RCC 7860 (cell line): ENCODE measurements around the gene CSRP1.
"Not testable (repeated sequence)": the region's sequence is repeated elsewhere in the genome, so short reads cannot be mapped to it uniquely, and the experiment has no call there.

Experiments
- DNase-seq: peaks from one replicate; pipeline ENCODE4 v3.0.0-alpha.2; 2015; ENCODE audit warnings: low spot score
- FAIRE-seq: peaks from 2 replicates; lab custom pipeline; 2012; peaks lifted over from hg19 to GRCh38; lab: Jason Lieb, UNC

Gene CSRP1

DNA sequence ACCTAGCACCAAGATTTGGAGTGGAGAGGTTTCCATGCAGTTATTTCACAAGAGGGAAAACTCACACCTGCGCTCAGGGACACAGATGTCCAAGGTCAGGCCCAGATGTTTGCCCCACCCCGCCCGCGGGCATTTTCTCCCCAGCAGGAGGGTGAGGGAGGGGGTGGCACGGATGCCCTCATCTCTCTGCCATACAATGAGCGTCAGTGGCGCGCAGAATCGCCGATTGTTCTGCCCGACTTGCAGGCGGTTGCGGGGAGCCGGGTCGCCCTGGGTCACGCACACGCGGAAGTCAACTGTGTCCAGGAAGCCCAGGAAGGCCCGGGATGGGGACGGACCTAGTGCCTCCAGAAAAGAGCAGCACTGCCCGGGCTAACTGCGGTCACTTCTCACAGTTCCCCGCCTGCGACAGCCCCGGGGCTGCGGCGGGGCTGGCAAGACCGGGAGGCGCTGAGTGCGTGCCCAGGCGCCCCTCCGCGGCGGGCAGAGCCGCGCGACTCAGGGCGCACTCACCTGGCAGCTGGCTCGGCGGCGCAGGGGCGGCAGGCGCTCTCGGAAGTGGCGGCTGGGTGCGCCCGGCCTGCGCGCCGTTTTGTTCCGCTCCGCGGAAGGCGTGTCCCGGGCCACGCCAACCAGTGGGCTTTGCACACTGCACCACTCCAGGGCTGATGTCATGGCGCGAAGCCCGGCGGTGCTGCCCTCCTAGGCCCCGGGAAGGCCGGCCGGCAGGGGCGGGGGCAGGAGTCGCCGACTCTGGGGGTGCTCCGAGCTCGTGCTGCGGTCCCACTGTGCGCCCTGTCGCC is at the start of gene CSRP1:
Gene CSRP1 (minus strand): TSS at position 567 of the 803 bp plus-strand sequence. CDS start 10,820 bp downstream, outside the sequence.
- FAIRE-seq: no peak
- peak; percentile 63 for DNase-seq

GRCh38 chr1:201555593-201555945 is 48.6 kb upstream of the CSRP1 start:
- no peak for FAIRE-seq
- DNase-seq: no peak

- no peak for FAIRE-seq
- no peak for DNase-seq
Observed at GRCh38 chr1:201554789-201555592, 48.1 kb upstream of the CSRP1 start.

DNA sequence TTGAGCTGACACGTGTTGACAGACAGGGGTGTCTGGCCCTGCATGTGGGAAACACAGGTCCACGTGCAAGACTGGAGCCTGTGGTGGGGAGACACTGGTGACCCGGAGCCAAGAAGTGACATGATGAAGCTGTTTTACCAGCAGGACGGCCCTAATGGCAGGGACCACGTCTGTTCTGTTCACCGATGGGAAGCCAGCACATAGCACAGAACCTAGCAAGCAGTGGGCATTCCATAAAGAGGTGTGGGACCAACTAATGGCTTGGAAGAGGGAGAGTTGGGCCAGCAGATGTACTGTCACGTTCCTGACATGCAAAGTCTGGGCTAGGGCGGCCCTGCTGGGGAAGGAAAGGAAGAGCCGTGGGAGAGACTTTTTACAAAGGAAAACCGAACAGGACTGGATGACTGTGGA is 47.3 kb upstream of the CSRP1 start:
- FAIRE-seq (no peak), DNase-seq (no peak)

DNA sequence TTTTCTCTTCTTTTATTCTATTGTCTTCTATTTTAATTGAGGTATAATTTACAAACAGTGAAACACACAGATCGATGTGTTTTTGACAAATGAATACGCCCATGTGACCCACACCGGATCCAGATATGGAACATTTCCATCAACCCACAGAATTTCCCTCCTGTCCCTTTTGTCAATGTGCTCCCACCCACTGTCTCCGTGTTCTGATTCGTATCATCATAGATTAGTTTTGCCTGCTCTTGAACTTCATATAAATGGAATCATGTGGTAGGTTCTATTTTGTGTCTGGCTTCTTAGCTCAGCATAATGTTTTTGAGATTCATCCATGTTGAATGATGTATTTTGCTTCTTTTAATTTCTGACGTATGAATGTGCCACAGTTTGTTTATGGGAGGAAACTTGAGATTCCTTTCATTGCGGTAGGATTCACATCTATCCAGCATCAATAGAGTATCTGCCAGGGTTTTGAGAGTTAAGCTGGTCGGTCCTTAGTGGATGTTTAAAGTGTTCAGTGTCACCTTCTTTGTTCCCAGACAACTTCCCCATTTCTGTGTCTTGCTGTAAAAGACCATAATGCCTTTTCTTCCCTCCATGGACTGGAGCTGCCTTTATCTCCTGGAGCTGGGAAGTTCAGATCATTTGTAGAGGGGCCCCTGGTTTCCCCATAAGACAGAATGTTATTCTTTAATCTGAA is 46.7 kb upstream of the CSRP1 start:
- FAIRE-seq (no peak), DNase-seq (no peak)

GRCh38 chr1:201552941-201553351 is 46.0 kb upstream of the CSRP1 start:
- FAIRE-seq (peak; percentile 95), DNase-seq (peak; percentile 88)

DNA sequence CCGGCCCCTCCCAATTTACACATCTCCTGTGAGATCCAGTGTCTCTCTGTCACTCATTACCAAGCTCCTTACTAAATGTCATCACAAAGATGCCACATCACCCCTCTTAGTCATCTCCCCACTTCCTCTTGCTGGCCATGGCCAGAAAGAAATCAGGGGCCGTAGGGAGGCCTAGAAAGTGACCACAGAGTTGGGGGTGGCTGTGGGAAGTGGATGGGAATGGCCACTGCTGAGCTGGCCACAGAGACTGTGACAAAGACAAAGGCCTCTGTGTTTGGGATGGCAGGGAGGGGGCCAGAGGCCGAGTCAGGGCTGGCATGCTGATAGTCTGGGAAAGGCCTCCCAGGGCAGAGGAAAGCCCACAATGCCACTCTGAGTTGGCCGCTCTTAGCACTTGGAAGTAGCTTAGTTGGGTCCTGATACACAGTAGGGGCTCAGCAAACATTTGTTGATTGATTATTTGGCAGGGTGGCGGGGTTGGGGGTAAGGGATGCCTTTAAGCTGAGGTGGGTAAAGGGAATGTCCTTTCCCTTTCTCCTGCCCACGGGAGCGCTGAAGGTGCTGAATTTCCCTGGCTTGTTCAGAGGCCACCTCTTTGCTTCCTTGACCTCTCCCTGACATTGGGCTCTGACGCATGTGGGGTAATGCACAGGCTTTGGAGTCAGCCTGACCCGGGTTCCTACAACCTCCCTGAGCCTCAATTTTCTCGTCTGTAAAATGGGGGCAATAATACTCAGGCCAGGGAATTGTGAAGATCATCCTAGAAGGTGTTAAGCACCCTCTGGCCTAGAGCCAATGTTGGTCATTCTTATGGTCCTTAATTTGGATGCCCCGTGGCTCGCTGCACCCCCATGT is 45.2 kb upstream of the CSRP1 start:
- peak; percentile 98 for FAIRE-seq
- DNase-seq: peak; percentile 99

DNA sequence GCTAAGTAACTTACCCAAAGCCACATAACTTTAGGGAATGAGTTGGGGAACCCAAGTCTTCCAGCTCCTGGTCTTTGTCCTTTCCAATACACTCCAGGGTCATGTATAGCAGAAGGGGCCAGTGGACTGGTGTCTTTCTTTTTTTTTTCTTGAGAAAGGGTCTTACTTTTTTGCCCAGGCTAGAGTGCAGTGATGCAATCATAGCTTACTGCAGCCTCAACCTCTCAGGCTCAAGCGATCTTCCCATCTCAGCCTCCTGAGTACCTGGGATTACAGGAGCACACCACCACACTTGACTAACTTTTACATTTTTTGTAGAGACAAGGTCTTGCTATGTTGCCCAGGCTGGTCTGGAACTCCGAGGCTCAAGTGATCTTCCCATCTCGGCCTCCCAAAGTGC is 44.2 kb upstream of the CSRP1 start:
- no peak for FAIRE-seq
- peak; percentile 20 for DNase-seq

- FAIRE-seq, DNase-seq: not testable (repeated sequence)
Observed at GRCh38 chr1:201549522-201549921, 42.6 kb upstream of the CSRP1 start.

DNA sequence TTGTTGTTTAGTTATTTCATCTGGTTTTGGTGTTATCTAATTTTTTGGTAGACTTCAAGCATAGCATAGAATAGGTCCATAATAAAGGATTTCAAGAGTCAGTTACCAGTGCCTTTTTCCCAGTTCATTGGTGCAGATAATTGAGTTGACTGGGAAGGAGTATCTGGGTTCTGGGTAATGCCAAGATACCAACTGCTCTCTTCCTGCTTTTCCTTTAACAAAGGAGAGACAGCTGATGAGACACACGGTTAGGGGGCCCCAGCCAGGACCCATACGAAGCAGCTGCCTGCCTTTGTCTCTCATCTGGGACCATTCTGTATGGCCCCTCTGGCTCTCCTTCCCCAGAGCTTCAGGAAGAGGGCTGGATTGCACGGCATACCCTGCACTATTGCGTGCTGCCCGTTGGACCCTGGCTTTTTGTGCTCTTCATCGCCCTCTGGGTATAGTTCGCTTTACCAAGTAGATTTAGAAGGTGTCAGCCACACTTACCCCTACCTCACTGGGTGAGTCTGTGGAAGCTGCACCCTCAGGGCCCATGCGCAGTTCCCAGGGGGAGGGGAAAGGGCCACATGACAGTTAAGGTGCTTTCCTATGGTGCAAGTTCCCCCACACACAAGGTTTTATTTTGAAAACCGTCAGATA is 39.0 kb upstream of the CSRP1 start:
- FAIRE-seq (peak; percentile 73), DNase-seq (peak; percentile 18)

DNA sequence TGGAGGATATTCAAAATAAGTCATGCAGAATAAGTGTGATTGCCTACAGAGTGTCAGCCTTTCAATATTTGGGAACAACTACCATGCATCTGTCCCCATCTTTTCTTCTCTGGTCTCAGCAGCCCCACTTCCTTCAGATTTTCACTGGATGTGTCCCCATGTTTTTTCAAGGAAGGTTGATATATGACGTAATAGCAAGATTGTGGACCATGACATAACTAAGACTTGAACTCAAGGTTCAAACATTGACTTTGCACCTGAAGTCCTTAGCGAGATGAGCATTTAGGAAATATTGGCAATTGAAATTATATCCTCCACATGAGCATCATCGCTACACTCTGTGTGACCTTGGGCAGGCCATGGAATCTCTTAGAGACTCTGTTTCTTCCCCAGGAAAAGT is 37.8 kb upstream of the CSRP1 start:
- FAIRE-seq (no peak), DNase-seq (no peak)

GRCh38 chr1:201543871-201544642 is 37.1 kb upstream of the CSRP1 start:
- DNase-seq (peak; percentile 20), FAIRE-seq (no peak)

DNA sequence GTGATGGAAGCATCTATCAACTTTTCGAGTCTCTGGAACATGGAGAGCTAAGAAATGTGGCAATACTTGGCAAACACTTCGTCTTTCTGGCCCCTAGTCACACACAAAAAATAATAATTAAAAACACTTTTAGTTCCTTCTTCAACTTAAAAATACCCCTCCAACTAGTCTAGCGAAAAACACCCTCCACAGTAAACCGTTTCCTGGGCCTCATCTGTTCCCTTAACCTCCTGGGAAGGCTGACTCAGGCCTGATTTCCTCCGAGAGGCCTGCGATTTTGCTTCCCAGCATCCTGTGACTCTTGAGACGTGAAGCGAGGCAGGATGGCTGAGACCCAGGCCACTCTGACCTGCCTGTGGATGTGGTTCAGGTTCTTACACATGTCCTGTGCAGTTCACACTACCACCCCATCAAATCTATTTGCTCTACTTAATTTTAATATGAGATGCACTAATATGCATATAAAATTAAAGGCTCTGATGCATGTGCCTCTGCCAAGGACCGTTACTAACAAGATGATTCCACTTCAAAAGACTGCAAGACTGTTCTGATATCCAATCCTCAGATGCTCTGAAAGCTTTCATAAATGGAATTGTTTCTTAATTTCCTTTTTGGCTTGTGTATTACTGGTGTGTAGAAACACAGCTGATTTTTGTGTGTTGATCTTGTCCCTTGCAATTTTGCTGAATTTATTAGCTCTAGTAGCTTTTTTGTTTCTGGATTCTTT is 35.5 kb upstream of the CSRP1 start:
- FAIRE-seq: peak; percentile 86
- peak; percentile 71 for DNase-seq

GRCh38 chr1:201540846-201541735 is 34.2 kb upstream of the CSRP1 start:
- DNase-seq (no peak), FAIRE-seq (no peak)

- FAIRE-seq (peak; percentile 17), DNase-seq (peak; percentile 80)
Observed at GRCh38 chr1:201539561-201540431, 32.9 kb upstream of the CSRP1 start.
